Activated CD8-positive, alpha-beta memory T cell treated with anti-CD3 and anti-CD28 coated beads for 24 hours (primary cell): ENCODE data around the gene TTC22.

Source experiments
- DNase-seq: peaks from one replicate; pipeline ENCODE4 v3.0.0-alpha.2; 2020

TTC22 gene

GRCh38 chr1:54745274-54745673 lies 55.8 kb downstream of the TTC22 start:
- peak; percentile 49 for DNase-seq

GRCh38 chr1:54744696-54745095 lies 56.4 kb downstream of the TTC22 start:
- DNase-seq = peak; percentile 42

- peak; percentile 45 for DNase-seq
Measured at GRCh38 chr1:54743416-54744226, 57.5 kb downstream of the TTC22 start.

GRCh38 chr1:54742282-54742681 lies 58.8 kb downstream of the TTC22 start:
- peak; percentile 24 for DNase-seq

GRCh38 chr1:54741531-54741930 lies 59.6 kb downstream of the TTC22 start:
- DNase-seq = no peak

- DNase-seq = no peak
Measured at GRCh38 chr1:54738244-54738643, 62.9 kb downstream of the TTC22 start.

GRCh38 chr1:54736685-54737084 lies 64.4 kb downstream of the TTC22 start:
- DNase-seq = no peak
